Gastroesophageal sphincter (tissue), 2 donors: ENCODE results near the gene UMODL1.

Source experiments
- EP300 ChIP-seq: sonication (generic); formaldehyde crosslinking; IDR thresholded peaks from one replicate; pipeline ENCODE4 v1.6.1; 2017; ENCODE audit warnings: antibody characterized with exemption, mild to moderate bottlenecking
- POLR2A ChIP-seq, 2 donors: fragments of 450-650 bp; IDR thresholded peaks; one replicate each; pipeline ENCODE4 v1.6.1; 2017; ENCODE audit warnings: antibody characterized with exemption in 2 of 2, mild to moderate bottlenecking in 2 of 2, moderate library complexity in 1 of 2

DNA sequence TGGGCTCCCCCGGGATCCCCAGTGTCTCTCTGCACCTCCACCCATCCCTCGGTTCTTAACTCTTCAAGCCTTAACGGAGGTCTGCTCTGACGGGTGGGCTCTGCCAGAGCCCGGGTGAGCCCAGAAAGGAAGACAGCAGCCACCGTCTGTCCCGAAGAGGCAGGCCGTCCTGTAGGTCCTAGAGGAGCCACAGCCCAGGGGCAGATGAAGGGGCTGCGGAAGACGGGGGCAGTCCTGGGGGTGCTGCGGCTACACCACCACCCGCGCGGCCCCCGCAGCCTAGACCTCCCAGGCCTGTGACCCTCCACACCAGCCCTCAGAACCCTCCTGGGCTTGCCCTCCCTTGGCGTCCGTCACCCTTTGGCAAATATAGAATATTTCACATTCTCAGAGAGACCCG lies 71.0 kb downstream of the UMODL1 start:
- TF ChIP-seq POLR2A (IDR thresholded peaks at IDR 0.05) (no peak), EP300 (no peak)
